ENCODE data around the gene RELB.

DNA sequence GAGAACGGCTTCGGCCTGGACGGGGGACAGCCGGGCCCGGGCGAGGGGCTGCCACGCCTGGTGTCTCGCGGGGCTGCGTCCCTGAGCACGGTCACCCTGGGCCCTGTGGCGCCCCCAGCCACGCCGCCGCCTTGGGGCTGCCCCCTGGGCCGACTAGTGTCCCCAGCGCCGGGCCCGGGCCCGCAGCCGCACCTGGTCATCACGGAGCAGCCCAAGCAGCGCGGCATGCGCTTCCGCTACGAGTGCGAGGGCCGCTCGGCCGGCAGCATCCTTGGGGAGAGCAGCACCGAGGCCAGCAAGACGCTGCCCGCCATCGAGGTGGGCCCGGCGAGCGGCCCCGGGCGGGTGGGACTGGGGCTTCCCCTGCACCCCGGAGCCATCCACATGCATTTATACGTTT is 10.7 kb downstream of the RELB start:
- no peak for TF ChIP-seq CTCF (conservative IDR thresholded peaks at IDR 0.05 in 1 of 2, IDR thresholded peaks at IDR 0.05 in 1 of 2; ENCODE audit: low read depth in 1 of 2, low read length in 2 of 2)
- no peak for TF ChIP-seq EZH2 (IDR thresholded peaks at IDR 0.05; ENCODE audit: low read length, missing control alignments)
